OCI-M2 (cell line): ENCODE data around the gene TMEM39A.

Experiments used
- DNase-seq: peaks from one replicate; lab custom pipeline; 2025; ENCODE audit not compliant: unreplicated experiment; lab: John Stamatoyannopoulos, UW

The TMEM39A gene

DNA sequence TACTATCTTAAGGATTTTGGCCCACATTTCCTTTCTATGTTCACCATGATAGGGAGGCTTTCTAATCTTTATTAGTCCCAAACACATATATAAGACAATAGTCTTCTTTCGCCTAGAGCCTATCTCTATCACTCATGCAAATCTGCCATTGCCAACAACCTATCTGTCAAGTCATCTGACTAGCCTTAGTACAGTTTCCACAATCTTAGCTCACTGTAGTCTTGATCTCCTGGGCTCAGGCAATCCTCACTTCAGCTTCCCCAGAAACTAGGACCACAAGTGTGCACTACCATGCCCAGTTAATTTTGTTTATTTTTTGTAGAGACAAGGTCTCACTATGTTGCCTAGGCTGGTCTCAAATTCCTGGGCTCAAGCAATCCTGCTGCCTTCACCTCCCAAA lies 6.9 kb downstream of the TMEM39A start:
- DNase-seq, result no peak

DNA sequence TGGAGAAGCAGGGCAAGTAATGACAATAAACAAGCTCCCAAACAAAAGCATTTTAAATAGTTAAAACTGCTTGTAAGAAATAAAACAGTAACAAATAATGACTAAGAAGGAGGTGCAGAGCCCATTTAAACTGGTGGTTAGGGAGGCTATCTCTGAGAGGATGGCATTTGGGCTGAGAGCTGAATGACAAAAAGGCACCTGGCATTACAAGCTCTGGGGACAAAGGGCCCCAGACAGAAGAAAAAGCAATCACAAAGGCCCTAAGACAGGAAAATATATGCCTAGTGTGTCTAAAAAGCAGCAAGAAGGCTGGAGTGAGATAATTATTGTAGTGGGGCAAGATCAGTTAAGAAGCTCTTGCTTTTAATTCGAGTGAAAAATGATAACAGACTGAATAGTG lies 9.6 kb downstream of the TMEM39A start:
- no peak for DNase-seq

DNA sequence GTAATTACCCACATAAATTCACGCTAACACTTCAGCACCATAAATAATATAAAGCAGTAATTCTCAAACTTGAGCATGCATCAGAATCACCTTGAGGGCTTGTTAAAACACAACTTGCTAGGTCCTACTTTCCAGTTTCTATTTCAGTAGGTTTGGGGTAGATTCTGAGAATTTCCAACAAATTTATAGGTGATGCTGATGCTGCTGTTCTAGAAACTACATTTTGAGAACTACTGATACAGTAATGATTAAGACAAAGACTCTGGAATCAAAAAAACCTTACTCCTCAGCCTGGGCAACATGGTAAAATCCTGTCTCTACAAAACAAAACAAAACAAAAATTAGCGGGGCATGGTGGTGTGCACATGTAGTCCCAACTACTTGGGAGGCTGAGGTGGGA lies 18.8 kb downstream of the TMEM39A start:
- no peak for DNase-seq

DNA sequence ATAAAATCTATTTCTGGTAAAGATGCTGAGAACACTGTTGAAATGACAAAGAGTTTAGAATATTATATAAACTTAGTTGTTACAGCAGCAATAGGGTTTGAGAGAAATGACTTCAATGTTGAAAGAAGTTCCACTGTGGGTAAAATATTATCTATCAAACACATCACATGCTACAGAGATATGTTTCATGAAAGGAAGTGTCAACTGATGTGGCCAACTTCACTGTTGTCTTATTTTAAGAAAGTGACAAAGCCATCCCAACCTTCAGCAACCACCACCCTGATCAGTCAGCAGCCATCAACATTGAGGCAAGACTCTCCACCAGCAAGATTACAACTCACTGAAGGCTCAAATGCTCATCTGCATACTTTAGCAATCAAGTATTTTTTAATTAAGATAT lies 20.2 kb downstream of the TMEM39A start:
- no peak for DNase-seq

DNA sequence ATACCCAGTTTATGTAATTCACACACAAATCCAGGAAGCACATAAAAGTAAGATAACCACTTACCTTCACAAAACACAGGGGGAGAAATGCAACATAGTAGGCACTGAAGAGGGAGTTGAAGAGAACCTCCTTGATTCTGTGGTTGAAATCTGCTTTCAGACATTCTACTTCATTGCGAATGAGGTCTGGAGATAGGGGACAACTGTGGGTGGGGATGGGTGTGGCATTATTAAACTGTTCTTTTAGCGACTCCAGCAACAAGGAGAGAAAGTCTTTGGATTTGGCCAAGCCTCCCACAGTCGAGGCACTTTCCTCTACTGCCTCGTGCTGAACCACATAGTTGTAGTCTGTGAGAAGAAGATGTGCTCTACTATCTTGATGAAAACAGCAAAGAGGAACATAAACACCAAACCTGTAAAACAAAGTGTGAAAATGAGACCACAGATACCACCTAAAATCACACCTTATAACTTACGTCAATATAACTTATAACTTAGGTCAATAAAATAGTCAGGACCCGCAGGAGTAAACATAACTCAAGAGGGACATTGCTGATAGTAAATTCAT lies 25.6 kb downstream of the TMEM39A start:
- DNase-seq, result no peak

DNA sequence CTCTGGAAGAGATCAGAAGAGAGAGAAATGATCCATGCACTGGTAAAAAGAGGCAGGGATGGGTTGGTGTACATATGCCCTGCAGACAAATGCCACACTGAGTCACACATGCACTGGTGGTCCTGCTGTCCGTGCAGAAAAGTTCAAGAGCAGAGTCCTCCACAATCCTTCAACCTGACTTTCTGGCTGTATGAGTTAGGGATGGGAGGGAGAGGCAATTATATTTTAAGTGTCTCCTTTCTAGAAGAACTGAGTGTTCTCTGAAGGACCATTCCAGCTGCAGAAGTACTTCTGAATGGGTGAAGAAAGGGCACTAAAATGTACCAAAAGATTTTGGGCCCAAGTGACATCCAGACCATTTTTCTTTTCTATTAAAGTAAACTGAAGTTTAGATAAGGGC lies 26.4 kb downstream of the TMEM39A start:
- no peak for DNase-seq

DNA sequence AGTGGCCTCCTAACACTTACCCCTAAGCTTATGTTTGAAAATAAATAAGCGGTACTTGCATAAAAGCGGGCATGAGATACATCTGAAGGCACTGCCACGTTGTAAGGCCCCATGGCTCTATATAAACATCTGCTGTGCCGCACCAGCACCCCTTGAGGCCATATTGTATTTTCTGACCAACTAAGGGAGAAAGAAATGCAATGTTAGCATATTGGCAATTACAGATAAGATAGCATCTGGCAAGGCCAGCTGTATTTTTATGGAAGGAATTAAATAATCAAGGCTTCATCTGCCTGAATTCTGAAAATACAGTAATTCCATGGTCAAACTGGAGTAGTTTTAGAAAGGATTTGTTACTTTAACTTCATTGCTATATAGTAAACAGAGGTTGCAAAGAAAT lies 28.7 kb downstream of the TMEM39A start:
- DNase-seq, result no peak

DNA sequence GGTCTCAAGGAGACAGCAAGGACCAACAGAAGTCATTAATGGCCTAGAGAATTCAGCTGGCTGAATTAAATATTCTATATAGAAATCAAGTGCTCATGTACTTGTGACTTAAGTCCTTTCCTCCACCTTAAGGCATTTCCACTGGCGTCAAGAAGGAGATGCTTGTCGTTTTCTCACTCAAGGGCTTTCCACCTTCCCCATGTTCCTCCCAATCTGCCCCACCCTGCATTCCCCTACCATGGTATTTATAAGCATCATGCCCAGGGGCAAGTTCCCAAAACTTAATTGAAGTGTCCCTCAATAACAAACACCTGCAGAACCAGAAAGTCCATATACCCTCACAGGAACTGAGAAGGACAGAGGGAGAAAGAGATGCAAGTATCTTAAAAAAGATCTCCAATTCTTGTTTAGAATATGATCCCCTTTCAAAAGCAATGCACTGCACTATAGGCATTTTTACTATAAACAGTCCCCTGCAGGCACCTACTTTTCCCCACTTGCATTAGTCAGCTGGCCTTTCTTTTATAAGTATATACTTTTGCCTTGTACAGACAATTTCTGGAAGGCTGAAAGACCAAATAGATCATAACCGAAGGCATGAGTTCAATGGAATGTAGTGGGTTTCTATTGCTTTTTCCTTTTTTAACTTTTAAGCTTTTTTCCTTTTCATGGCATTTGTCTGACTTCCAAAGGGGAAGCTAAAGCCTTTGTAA lies 29.6 kb downstream of the TMEM39A start:
- no peak for DNase-seq

DNA sequence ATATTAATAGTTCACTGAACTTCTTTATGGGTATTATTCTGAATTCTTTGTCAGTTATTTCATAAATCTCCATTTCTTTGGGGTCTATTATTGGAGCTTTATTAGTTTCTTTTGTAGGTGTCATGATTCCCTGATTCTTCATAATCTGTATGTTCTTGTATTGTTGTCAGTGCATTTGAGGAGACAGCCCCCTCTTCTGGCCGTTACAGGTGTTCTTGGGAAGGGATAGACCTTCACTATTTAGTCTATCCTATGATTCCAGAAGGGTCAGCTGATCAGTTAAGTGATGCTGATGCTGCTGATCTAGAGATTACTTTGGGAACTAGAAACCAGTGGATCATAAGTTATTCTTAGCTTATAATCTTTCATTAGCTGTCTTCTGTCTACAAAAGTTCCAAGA lies 34.9 kb downstream of the TMEM39A start:
- DNase-seq, result no peak

DNA sequence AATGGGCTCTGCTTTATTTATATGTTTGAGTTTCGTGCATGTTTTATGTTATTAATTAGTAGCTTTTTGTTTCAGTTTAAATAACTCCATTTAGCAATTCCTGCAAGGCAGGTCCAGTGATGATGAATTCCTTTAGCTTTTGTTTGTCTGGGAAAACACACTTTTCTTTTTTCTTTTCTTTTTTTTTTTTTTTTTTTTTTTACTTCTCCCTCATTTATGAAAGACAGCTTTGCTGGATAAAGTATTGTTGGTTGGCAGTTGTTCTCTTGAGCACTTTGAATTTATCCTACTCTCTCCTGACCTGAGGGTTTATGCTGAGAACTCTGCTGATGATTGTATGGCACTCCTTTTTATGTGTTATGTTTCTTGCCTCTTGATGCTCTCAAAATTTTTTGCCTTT lies 35.7 kb downstream of the TMEM39A start:
- DNase-seq, result no peak

DNA sequence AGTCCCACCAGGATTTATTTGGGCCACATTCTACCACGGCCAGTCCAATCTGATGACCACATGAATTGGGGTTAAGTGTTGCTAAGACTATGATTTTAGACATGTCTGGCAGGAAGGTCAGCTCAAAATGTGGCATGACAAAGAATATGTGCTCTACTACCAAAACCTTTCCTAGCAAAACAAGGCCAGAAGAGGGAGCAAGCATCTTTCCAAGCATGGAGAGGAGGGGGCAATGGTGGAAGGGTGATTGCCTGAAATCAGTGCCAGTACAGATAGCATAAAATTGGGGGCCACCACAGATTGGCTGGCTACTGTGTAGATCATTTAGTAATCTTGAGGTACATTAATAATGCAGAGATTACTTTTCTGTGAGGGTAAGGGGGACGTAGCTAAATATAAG lies 43.2 kb downstream of the TMEM39A start:
- no peak for DNase-seq

DNA sequence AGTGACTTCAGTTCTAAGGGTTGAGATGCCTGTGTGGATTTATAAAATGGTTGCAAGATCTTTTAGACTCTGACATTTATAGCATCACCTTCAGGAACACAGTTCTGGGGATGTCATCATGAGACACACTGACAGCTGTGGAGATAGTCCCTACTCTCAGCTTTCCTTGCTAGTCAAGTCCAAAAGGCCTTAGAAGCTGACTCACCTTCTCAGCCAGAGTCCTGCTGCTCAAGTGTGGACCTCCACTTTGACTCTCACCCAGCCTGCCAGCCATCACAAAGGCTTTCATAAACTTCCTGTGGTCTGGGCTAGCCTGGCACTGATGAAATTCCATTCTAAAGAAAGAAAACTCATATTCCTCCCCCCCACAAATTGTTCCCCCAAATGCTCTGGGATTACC lies 44.8 kb downstream of the TMEM39A start:
- no peak for DNase-seq

DNA sequence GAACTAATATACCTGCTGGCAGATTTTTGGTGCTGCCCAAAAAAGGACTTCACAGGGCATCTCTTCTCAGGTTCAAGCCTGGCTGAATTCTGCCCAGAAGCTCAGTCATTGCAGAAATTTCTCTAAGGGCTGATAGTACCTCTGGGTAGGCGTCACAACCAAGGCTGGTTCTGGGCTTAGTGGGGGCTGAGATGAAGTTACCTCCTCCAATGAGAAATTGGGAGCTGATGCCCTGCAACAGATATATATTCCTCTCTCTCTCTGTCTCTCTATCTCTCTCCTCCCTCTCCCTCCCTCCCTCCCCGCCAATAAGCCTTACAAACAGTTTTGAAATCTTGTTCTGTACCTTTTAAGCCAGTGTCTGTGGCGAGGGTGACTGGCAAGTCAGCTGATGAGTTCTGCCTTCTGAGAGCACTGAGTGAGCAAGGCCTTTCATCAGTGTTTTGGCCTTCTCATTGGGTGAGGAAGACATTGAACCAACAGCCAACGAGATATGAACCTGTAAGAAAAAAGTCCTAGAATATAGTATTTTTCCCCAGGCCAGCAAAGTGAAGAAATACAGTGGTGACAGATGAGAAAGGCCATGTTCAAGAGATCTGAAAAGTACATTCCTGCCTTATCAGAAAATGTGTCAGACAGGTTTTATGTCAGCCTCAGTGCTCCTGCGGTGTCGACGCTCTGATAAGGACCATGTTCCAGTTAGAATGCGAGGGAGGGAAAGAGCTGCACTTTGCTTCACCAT lies 45.5 kb downstream of the TMEM39A start:
- DNase-seq, result no peak

DNA sequence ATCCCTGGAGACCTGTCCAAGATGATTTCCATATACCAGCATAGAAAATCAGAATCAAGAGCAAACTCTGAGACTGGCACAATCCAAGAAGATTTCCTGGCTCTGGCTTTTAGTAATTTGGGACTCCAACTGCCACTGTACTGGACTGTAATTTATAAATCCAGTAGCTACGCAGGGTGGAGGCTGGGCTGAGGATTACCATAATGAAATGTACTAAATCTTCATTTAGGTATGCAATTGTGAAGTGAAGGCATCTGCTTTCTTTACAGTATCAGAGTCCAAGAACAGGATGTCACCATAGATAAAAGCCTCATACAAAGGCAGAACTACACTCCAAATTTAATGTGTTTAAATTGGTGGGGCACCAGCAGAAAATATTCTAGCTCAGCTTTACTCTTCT lies 46.5 kb downstream of the TMEM39A start:
- DNase-seq, result no peak

DNA sequence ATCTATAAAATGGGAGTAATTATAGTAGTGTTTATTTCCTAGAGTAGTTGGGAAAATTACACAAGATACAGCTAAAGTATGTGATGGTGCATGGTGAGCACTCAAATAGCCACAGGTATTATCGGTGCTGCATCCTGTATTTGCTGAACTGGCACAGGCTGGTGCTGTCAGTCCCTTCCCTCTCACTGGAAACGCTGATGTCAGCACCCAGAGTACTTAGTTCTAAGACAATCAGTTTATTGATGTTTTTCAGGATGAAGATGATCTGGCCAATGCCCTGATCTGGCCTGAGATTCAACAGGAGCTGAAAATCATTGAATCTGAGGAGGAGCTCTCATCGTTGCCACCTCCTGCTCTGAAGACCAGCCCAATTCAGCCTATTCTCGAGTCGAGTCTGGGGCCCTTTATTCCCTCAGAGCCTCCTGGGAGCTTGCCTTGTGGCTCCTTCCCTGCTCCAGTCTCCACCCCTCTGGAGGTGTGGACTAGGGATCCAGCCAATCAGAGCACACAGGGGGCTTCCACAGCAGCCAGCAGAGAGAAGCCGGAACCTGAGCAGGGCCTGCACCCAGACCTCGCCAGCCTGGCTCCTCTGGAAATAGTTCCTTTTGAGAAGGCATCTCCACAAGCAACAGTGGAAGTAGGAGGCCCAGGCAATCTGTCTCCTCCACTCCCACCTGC lies 49.7 kb downstream of the TMEM39A start:
- no peak for DNase-seq

DNA sequence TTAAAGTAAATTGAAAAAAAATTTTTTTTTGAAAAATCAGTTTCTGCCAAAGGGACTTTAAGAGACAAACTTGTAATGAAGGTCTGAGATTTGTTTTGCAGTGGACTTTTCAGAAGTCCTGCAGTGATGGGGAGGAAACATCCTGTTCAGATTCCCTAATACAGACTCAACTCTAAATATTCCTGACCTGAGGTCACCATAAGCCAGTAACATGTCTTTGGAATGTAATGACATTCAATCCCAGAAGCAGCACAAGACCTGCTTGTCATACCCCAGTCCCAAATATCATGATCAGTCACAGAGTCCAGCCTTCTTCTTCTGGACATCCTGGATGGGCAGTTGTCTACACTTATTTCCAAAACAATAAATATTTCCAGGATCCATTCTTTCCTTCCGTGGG lies 53.6 kb downstream of the TMEM39A start:
- DNase-seq, result no peak

DNA sequence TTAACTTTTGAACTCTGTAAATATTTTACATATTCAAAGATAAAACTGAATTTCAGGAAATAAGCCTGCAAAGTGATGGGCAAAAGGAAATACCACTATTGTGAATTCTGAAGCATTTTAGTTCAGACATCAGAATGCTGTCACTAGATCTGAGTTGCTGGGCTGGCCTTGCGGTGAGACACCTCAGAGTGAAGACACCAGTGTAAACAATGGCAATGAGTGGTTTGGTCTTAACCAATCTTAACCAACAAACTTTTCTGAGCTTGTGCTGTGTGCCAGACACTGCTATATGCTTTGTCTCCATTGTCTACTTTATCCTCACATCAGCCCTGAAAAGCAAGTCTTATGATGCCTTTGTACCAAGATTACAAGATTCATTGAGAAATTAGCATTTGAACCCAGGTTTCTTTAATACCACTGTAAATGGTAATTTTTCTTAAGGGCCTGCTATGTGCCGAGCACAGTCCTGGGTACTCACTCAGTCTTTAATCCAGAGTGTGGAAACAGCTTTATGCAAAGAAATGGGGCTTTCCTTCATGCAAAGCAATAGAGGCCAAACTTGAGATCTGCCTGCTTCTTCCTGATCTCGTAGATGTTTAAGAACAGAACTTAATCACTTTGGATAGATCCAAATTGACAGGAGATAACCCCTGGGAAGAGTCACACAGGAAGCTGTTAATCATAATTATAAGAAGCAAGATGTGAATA lies 55.0 kb downstream of the TMEM39A start:
- no peak for DNase-seq

DNA sequence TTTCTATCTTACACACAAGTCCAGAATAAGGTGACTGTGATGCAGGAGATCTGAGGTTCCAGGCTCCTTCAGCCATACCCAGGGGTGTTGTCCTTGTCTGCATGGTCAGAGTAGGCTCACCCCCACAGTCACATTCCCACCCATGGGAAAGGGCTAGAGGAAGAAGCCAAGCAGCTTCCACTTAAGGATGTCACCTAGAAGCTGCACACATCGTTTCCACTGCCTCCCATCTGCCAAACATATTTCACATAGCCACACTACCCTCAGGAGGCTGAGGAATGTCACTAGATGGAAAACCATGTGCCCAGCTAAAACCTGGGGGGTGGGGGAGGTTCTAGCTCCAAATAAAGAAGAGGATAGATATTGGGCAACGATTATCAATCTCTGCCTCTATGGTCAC lies 58.1 kb downstream of the TMEM39A start:
- no peak for DNase-seq

DNA sequence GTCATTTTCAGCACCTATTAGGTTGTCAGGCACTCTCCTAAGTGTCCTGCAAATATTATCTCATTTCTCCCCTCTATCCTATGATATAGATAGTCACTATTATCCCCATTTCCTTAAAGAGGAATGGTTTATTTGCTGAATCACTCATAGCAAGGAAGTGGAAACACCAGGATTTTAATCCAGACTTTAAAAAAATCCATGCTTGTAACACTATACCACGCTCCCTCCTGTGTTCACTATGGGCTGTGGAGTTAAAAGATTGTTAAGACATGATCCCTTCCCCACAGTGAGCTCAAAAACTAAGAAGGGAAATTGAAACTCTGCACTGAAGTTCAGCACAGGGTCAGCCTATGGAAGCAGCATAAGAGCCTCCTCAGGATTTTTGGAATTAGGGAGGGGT lies 60.2 kb downstream of the TMEM39A start:
- no peak for DNase-seq

DNA sequence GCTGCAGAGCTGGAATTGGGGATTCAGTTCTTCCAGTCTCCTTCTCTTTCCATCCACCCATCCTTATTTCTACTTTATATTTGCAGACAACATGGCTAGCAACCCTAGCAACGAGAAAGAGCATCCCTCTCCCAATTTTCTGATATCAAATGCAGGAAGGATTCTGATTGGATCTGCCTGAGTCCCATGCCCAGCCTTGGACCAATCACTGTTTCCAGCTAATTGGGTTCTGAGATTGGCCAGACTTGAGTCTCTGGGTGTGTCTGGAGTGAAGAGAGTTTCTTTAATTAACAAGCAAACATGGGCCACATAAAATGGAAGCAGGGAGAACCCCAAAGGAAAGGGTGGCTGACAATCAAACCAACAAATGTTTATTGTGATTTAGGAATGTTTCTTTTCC lies 60.6 kb downstream of the TMEM39A start:
- DNase-seq, result no peak
